ENCODE results near the gene ERVMER34-1.

ERVMER34-1 gene

DNA sequence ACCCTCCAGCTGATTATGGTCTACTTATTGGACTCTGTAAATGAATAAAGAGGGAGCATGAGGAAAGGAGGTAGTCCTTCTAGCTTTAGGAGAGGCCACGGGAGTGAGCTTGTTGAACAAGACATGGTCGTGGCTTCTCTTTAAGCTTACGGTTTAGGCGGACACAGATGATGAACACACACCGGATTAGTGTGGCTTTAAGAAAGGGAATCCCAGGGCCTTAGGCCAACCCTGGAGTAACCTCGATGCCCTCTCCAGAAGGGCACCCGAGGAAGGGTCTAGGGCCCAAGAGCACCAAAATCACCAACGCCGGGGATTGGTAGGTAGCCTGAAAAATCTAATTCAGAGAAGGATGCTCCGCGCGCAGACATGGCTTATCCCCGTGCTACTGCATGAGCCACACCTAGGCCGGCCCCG, 39.4 kb downstream of the ERVMER34-1 start:
- Histone ChIP-seq H3K4me3 (IDR thresholded peaks at IDR 0.05; ENCODE audit: insufficient read depth, low read depth, low read length) (no peak overlapping the region), H2AFZ (ENCODE audit: low read depth) (peak overlapping the region; percentile 82), H3K4me2 (peak overlapping the region; percentile 49), H3K4me1 (ENCODE audit: low read depth, poor library complexity, severe bottlenecking) (peaks cover 28% of the 10 kb centered on the region), H3K27me3 (ENCODE audit: insufficient read depth, low read depth) (no peaks in the 10 kb centered on the region), H3K36me3 (ENCODE audit: insufficient read depth) (peaks cover 23% of the 10 kb centered on the region; the same call in 1 of the 2 replicates), H3K9ac (no peak overlapping the region), H4K20me1 (ENCODE audit: insufficient read depth) (no peaks in the 10 kb centered on the region), H3K79me2 (ENCODE audit: insufficient read depth, low read depth) (peaks cover 22% of the 10 kb centered on the region), H3K27ac (no peak overlapping the region)
- TF ChIP-seq, protein P1, sequence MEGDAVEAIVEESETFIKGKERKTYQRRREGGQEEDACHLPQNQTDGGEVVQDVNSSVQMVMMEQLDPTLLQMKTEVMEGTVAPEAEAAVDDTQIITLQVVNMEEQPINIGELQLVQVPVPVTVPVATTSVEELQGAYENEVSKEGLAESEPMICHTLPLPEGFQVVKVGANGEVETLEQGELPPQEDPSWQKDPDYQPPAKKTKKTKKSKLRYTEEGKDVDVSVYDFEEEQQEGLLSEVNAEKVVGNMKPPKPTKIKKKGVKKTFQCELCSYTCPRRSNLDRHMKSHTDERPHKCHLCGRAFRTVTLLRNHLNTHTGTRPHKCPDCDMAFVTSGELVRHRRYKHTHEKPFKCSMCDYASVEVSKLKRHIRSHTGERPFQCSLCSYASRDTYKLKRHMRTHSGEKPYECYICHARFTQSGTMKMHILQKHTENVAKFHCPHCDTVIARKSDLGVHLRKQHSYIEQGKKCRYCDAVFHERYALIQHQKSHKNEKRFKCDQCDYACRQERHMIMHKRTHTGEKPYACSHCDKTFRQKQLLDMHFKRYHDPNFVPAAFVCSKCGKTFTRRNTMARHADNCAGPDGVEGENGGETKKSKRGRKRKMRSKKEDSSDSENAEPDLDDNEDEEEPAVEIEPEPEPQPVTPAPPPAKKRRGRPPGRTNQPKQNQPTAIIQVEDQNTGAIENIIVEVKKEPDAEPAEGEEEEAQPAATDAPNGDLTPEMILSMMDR (conservative IDR thresholded peaks at IDR 0.05; ENCODE audit: low read depth, low read length): no peak

DNA sequence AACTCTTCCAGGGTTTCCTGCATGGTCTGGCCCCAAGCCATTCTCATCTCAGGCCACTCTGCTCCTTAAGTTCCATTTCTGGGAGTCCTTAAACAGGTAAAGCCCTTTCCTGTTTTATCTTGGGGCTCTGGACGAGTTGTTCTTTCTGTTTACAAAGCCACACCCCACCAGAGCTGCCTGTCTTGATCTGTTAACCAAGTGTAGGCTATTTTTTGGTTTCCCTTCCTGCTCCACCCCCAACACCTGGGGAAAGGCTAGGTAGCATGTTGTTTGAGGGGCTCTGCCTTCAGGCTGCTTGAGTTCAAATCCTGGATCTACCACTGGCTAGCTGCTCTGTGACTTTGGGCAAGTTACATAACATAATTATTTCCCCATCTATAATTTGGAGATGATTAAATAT, 40.0 kb downstream of the ERVMER34-1 start:
- Histone ChIP-seq H3K4me3 (IDR thresholded peaks at IDR 0.05; ENCODE audit: insufficient read depth, low read depth, low read length) (no peak overlapping the region), H3K79me2 (ENCODE audit: insufficient read depth, low read depth) (peaks cover 22% of the 10 kb centered on the region), H2AFZ (ENCODE audit: low read depth) (peak overlapping the region; percentile 82), H3K27me3 (ENCODE audit: insufficient read depth, low read depth) (no peaks in the 10 kb centered on the region), H3K4me2 (peak overlapping the region; percentile 49), H3K9ac (no peak overlapping the region), H3K36me3 (ENCODE audit: insufficient read depth) (peaks cover 23% of the 10 kb centered on the region; the same call in 1 of the 2 replicates), H3K4me1 (ENCODE audit: low read depth, poor library complexity, severe bottlenecking) (peaks cover 28% of the 10 kb centered on the region), H4K20me1 (ENCODE audit: insufficient read depth) (no peaks in the 10 kb centered on the region), H3K27ac (no peak overlapping the region)
- TF ChIP-seq, protein P1 (conservative IDR thresholded peaks at IDR 0.05; ENCODE audit: low read depth, low read length): no peak

DNA sequence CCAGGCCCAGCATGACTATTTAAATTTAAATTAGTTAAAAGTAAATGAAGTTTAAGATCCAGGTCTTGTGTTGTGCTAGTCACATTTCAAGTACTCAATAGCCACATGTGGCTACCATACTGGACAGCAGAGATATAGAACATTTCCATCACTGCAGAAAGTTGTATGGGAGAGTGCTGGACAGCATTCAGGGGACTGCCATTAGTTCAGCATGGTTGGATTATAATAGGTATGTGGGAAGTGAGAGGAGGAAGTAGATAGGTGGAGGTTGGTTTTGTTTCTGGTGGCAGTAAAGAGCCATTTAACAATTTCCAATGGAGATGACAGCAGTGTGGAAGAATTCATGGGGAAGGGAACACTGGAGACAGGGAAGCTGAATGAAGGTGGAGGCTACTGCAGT, 42.1 kb downstream of the ERVMER34-1 start:
- Histone ChIP-seq H3K4me1 (ENCODE audit: low read depth, poor library complexity, severe bottlenecking) (peaks cover 19% of the 10 kb centered on the region), H3K27me3 (ENCODE audit: insufficient read depth, low read depth) (no peaks in the 10 kb centered on the region), H3K4me3 (IDR thresholded peaks at IDR 0.05; ENCODE audit: insufficient read depth, low read depth, low read length) (no peak overlapping the region), H3K79me2 (ENCODE audit: insufficient read depth, low read depth) (peaks cover 17% of the 10 kb centered on the region), H2AFZ (ENCODE audit: low read depth) (no peak overlapping the region), H3K27ac (no peak overlapping the region), H3K9ac (no peak overlapping the region), H3K4me2 (no peak overlapping the region), H3K36me3 (ENCODE audit: insufficient read depth) (peaks cover 8% of the 10 kb centered on the region; the same call in 1 of the 2 replicates), H4K20me1 (ENCODE audit: insufficient read depth) (no peaks in the 10 kb centered on the region)
- TF ChIP-seq, protein P1 (conservative IDR thresholded peaks at IDR 0.05; ENCODE audit: low read depth, low read length): no peak

DNA sequence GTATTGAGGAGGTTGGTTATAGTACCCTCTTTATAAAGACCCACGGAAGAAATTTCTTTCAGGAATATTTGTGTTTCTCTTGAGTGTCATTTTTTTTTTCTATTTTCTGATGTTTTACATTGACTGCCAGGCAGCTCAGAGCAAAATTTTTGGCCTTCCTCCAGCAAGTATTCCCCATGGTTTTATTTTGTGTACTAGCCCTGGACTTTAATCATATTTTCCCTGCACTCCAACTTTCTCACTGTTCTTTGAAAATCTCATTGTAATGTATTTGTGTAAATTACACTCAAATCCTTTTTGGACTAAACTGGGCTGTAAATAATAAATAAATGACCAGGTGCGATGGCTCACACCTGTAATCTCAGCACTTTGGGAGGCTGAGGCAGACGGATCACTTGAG, 46.6 kb downstream of the ERVMER34-1 start:
- Histone ChIP-seq H3K4me2 (no peak overlapping the region), H2AFZ (ENCODE audit: low read depth) (no peak overlapping the region), H3K27me3 (ENCODE audit: insufficient read depth, low read depth) (no peaks in the 10 kb centered on the region), H3K4me3 (IDR thresholded peaks at IDR 0.05; ENCODE audit: insufficient read depth, low read depth, low read length) (no peak overlapping the region), H3K79me2 (ENCODE audit: insufficient read depth, low read depth) (no peaks in the 10 kb centered on the region), H4K20me1 (ENCODE audit: insufficient read depth) (no peaks in the 10 kb centered on the region), H3K36me3 (ENCODE audit: insufficient read depth) (no peaks in the 10 kb centered on the region), H3K4me1 (ENCODE audit: low read depth, poor library complexity, severe bottlenecking) (no peaks in the 10 kb centered on the region), H3K9ac (no peak overlapping the region), H3K27ac (no peak overlapping the region)
- TF ChIP-seq, protein P1 (conservative IDR thresholded peaks at IDR 0.05; ENCODE audit: low read depth, low read length): no peak

Measured in KMS-11 (cell line).